ENCODE measurements around the gene TBX2.

The TBX2 gene

DNA sequence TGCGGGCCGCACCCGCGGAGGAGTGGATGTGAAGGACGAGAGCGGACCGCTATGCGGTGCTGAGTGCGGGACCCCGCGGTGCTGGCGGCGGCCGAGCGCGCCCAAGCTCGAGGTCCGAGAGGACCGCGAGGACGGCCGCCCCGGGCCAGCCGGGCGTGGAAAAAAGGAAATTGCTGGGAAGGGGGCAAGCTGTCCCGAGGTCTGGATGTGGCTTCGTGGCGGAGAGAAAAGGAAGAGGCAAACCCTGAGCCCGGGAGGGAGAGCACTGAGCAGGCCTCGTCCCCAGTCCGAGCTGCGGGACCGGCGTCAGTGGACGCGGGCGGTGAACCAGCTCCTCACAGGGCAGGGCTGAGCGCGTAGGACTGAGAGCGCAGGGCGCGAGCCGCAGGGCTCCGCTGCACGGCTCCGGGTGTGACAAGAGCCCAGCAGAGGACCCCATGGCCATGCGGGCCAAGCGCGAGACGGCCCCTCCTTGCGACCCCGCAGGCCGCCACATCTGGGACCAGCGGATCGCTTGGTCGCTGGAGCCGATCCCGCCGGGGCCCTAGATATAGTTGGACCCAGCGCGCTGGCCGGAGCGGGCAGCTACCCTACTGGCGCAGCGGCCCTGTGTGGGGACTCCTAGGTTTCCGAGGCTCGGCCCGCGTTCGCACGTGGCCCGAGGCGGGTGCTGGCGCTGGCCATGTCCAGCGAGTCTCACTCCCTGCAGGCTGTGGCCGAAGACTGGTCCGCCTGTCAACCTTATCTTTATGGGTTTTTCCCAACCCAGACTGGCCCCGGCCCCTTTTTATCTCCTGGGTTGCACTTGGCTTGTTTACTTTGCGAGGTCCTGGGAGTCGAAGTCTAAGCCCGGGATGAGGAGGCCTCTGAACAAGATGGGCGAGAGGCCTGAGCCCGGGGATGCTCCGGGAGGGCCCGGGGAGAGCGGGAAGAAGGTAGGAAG, 55.0 kb downstream of the TBX2 start:
- no peak for DNase-seq (ENCODE audit: low read depth)

- no peak for DNase-seq (ENCODE audit: low read depth)
Measured at GRCh38 chr17:61455324-61456060, 55.8 kb downstream of the TBX2 start.

GRCh38 chr17:61456061-61456681, 56.5 kb downstream of the TBX2 start:
- DNase-seq (ENCODE audit: low read depth), result no peak

- no peak for DNase-seq (ENCODE audit: low read depth)
Measured at GRCh38 chr17:61456688-61457225, 57.1 kb downstream of the TBX2 start.

GRCh38 chr17:61457226-61457983, 57.8 kb downstream of the TBX2 start:
- no peak for DNase-seq (ENCODE audit: low read depth)

- DNase-seq (ENCODE audit: low read depth), result no peak
Measured at GRCh38 chr17:61458000-61458399, 58.4 kb downstream of the TBX2 start.

- no peak for DNase-seq (ENCODE audit: low read depth)
Measured at GRCh38 chr17:61458421-61459141, 58.9 kb downstream of the TBX2 start.

All from GM04503 (cell line).